Measurements from ENCODE around the gene RALY. TPM values are rescaled to one million over a fixed set of nuclear protein-coding genes. Genes with fewer than 3 reads are reported as not detected.

Gene RALY
- total RNA-seq, 4 donors from 2014 or later: 78.5 to 110 (median 86.6) TPM

- Histone ChIP-seq H3K4me3 (peak overlapping the region; percentile 74), H3K36me3 (no peaks in the 10 kb centered on the region), H3K9me3 (no peaks in the 10 kb centered on the region), H3K27me3 (no peaks in the 10 kb centered on the region), H3K4me1 (peaks cover 41% of the 10 kb centered on the region), H3K27ac (peak overlapping the region; percentile 99)
- TF ChIP-seq, protein P1, sequence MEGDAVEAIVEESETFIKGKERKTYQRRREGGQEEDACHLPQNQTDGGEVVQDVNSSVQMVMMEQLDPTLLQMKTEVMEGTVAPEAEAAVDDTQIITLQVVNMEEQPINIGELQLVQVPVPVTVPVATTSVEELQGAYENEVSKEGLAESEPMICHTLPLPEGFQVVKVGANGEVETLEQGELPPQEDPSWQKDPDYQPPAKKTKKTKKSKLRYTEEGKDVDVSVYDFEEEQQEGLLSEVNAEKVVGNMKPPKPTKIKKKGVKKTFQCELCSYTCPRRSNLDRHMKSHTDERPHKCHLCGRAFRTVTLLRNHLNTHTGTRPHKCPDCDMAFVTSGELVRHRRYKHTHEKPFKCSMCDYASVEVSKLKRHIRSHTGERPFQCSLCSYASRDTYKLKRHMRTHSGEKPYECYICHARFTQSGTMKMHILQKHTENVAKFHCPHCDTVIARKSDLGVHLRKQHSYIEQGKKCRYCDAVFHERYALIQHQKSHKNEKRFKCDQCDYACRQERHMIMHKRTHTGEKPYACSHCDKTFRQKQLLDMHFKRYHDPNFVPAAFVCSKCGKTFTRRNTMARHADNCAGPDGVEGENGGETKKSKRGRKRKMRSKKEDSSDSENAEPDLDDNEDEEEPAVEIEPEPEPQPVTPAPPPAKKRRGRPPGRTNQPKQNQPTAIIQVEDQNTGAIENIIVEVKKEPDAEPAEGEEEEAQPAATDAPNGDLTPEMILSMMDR (IDR thresholded peaks at IDR 0.05): no peak
- TF ChIP-seq POLR2AphosphoS5 (IDR thresholded peaks at IDR 0.05): peak in 1 of 3 donors; percentile 50
- peak in 1 of 2 donors; percentile 49 for TF ChIP-seq POLR2A (IDR thresholded peaks at IDR 0.05)
- peak; percentile 99 to 100 for DNase-seq (ENCODE audit: low spot score in 2 of 2)
- under 1% methylated on average over 35 of the region's 35 CpGs for whole genome bisulfite sequencing
These were observed 662 bp upstream of the RALY start for GRCh38 chr20:33992923-33993575.

DNA sequence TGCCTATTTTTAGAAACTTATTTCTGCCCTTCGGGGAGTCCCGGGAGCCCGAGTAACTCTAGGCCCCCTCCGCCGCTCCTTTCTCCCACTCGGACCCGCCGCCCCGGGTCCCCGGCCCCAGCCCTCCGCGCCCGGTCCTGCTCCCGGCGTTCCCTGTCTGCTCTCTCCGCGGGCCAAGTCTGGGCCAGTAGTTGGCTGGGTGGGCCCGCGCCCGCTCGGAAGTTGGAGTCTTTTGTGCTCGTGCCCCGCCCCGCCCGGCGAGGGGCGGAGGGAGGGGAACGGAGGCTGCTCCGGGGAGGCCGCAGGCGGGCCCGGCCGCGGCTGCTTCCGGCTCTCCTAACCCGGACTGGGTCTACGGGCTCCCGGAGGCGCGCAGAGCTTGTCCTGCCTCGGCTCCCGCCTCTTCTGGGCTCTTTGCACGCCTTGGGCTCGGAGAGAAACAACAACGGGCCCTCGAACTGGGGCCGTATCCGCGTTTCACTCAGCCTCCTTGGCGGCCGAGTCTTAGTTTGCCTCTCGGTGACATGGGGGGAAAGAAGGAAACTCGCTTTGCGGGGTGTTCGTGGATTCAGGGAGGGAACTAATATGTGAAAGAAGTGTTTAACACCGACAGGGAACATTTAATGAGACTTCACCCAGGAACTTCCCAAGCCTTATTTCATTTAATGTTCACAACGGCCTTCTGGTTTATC is 657 bp downstream of the RALY start:
- peak in 1 of 3 donors; percentile 49 for TF ChIP-seq POLR2AphosphoS5 (IDR thresholded peaks at IDR 0.05)
- TF ChIP-seq, protein P1 (IDR thresholded peaks at IDR 0.05): no peak
- DNase-seq (ENCODE audit: low spot score in 2 of 2): peak; percentile 90 to 92
- Histone ChIP-seq H3K9me3 (no peaks in the 10 kb centered on the region), H3K27ac (peak overlapping the region; percentile 99), H3K27me3 (no peaks in the 10 kb centered on the region), H3K4me1 (peaks cover 49% of the 10 kb centered on the region), H3K36me3 (no peaks in the 10 kb centered on the region), H3K4me3 (peak overlapping the region; percentile 74)
- 0% methylated on average over 23 of the region's 57 CpGs for WGBS

DNA sequence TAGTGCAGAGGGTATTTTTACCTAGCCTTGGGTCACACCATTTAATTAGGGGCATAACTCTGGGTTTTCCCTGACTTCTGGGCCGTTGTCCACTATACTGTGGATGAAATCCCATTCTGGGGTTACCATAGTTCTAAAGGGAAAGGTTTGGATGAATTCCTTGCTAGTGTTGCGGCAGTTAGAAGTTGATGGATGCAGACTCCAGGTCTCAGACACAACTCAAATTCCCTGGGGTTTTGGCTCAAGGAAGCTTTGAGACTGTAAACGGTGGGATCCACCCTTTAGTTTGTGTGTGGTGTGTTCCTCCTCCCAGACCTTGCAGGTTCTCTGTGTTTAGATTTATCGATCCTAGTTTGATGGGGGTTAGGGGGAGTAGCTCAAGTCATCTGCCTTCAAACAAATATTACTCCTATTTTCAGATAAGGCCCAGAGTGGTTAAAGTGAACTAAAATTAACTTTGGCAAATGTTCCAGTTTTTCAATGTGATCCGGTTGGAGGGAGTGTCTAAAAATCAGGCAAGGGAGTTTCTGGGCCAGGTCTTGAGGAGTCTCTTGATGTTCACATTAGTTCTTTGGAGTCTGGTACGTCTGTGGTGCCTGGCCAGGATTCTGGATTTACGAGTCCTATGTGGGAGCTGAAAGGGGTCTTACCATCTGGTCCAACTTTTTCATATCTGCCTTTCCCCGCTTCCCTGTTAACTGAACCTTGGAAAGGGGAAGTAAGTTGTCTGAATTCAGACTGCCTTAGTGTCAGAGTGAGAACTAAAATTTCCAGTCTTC is 1.5 kb downstream of the RALY start:
- peaks cover 54% of the 10 kb centered on the region for H3K4me1 ChIP-seq
- WGBS: 12% methylated on average over 8 of the region's 8 CpGs
- no peak for TF ChIP-seq POLR2A (IDR thresholded peaks at IDR 0.05)
- H3K9me3 ChIP-seq: no peaks in the 10 kb centered on the region
- no peaks in the 10 kb centered on the region for H3K27me3 ChIP-seq
- no peaks in the 10 kb centered on the region for H3K36me3 ChIP-seq
- peak overlapping the region; percentile 99 for H3K27ac ChIP-seq
- H3K4me3 ChIP-seq: peak overlapping the region; percentile 74
- no peak for DNase-seq (ENCODE audit: low spot score in 2 of 2)

DNA sequence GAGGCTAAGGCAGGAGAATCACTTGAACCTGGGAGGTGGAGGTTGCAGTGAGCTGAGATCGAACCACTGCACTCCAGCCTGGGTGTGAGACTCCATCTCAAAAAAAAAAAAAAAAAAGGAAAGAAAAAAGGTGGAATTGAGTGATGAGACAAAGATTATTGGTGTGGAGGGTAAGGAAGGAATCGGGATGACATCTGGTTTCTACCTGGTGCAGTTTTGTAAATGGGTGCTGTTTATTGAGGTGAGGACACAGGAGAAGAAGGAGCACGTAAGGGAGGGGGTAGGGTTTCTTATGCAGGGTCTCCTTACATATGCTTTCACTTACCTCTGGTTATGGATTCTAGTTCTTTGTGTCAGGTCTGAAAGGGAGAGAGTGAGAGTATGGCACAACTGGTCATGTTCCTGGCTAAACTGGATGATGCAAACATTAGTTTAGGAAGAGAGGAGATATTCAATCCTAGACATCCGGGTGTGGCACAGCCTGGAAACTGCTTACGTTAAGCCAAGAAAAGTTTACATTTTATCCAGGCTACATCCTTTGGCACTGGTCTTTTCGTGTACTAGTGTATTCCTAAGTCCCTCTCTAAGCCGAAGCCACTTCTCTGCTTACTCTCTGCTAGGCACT is 5.4 kb downstream of the RALY start:
- Histone ChIP-seq H3K4me3 (no peak overlapping the region), H3K27me3 (no peaks in the 10 kb centered on the region), H3K4me1 (peaks cover 54% of the 10 kb centered on the region), H3K9me3 (no peaks in the 10 kb centered on the region), H3K36me3 (no peaks in the 10 kb centered on the region), H3K27ac (no peak overlapping the region)
- TF ChIP-seq POLR2AphosphoS5 (IDR thresholded peaks at IDR 0.05) (no peak), EP300 (IDR thresholded peaks at IDR 0.05) (no peak), POLR2A (IDR thresholded peaks at IDR 0.05) (no peak)
- TF ChIP-seq, protein P1 (IDR thresholded peaks at IDR 0.05): no peak
- 73% methylated on average over 7 of the region's 7 CpGs for WGBS
- no peak for DNase-seq (ENCODE audit: low spot score in 2 of 2)

GRCh38 chr20:34001378-34001777 is 7.7 kb downstream of the RALY start:
- WGBS: 65% methylated on average over 2 of the region's 2 CpGs
- TF ChIP-seq, protein P1 (IDR thresholded peaks at IDR 0.05): no peak
- no peak for TF ChIP-seq POLR2AphosphoS5 (IDR thresholded peaks at IDR 0.05)
- TF ChIP-seq EP300 (IDR thresholded peaks at IDR 0.05): no peak
- no peak for TF ChIP-seq POLR2A (IDR thresholded peaks at IDR 0.05)
- H3K27ac ChIP-seq: no peak overlapping the region
- no peak overlapping the region for H3K4me3 ChIP-seq
- no peaks in the 10 kb centered on the region for H3K36me3 ChIP-seq
- H3K9me3 ChIP-seq: no peaks in the 10 kb centered on the region
- peaks cover 37% of the 10 kb centered on the region for H3K4me1 ChIP-seq
- H3K27me3 ChIP-seq: no peaks in the 10 kb centered on the region
- DNase-seq (ENCODE audit: low spot score in 2 of 2): no peak

Measured in suprapubic skin (tissue), 4 donors.